Measurements from ENCODE around the gene ABHD2.

The ABHD2 gene

DNA sequence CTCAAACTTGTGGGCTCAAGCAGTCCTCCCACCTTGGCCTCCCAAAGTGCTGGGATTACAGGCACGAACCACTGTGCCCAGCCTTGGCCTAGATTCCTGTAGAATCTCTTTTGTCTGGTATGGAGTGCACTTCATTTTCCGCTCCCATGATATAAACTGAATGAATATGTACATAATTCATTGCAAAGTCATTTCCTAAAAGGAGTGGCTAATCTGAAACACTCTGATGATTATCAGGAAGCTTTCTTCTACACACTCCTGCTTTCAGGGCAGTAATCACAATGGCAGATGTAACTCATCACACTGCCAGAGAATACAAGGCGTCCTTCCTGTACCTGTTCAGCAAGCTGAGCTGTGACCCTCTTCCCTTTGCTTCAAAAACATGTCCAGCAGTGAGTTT is 104.5 kb downstream of the ABHD2 start:
- Histone ChIP-seq H3K27me3 (ENCODE audit: insufficient read depth, low read length, poor library complexity) (no peaks in the 10 kb centered on the region), H3K4me2 (ENCODE audit: insufficient read depth, low read length) (no peak overlapping the region), H2AFZ (ENCODE audit: low read depth, low read length) (no peak overlapping the region), H4K20me1 (ENCODE audit: insufficient read depth, low read length) (no peaks in the 10 kb centered on the region), H3K27ac (ENCODE audit: low read length) (no peak overlapping the region), H3K9me3 (ENCODE audit: insufficient read depth, low read length, severe bottlenecking) (no peaks in the 10 kb centered on the region), H3K9ac (ENCODE audit: low read depth, low read length) (no peak overlapping the region), H3K79me2 (ENCODE audit: insufficient read depth, low read length) (no peaks in the 10 kb centered on the region), H3K4me1 (ENCODE audit: insufficient read depth, low read length) (no peaks in the 10 kb centered on the region), H3K4me3 (ENCODE audit: low read depth in 1 of 2, low read length in 2 of 2) (no peak overlapping the region), H3K36me3 (ENCODE audit: insufficient read depth, low read length) (peaks cover 48% of the 10 kb centered on the region)
- no peak for DNase-seq
- TF ChIP-seq EZH2 (IDR thresholded peaks at IDR 0.05; ENCODE audit: borderline replicate concordance, low read depth, low read length, severe bottlenecking): no peak
- TF ChIP-seq, protein P1, sequence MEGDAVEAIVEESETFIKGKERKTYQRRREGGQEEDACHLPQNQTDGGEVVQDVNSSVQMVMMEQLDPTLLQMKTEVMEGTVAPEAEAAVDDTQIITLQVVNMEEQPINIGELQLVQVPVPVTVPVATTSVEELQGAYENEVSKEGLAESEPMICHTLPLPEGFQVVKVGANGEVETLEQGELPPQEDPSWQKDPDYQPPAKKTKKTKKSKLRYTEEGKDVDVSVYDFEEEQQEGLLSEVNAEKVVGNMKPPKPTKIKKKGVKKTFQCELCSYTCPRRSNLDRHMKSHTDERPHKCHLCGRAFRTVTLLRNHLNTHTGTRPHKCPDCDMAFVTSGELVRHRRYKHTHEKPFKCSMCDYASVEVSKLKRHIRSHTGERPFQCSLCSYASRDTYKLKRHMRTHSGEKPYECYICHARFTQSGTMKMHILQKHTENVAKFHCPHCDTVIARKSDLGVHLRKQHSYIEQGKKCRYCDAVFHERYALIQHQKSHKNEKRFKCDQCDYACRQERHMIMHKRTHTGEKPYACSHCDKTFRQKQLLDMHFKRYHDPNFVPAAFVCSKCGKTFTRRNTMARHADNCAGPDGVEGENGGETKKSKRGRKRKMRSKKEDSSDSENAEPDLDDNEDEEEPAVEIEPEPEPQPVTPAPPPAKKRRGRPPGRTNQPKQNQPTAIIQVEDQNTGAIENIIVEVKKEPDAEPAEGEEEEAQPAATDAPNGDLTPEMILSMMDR (IDR thresholded peaks at IDR 0.05; ENCODE audit: borderline replicate concordance, extremely low read depth, low read length, poor library complexity, severe bottlenecking): no peak
- no peak for ATAC-seq (ENCODE audit: insufficient read depth, low read depth)

DNA sequence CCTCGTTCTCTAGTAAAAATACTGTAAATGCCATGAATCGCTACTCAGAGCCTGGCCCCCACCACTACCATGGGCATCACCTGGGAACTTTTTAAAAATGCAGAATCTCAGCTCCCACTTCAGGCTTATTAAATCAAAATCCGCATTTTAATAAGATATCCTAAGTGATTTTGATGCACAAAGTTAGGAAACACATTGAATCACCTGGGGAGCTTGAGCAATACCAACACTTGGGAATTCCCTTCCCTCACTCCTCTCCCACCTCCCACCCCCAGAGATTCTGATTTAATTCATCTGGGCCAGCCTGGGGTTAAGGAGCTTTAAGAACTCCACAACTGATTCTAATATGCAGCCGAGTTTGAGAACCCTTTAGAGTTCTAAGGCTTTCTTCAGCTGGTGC is 106.4 kb downstream of the ABHD2 start:
- no peaks in the 10 kb centered on the region for H4K20me1 ChIP-seq (ENCODE audit: insufficient read depth, low read length)
- no peaks in the 10 kb centered on the region for H3K9me3 ChIP-seq (ENCODE audit: insufficient read depth, low read length, severe bottlenecking)
- peaks cover 39% of the 10 kb centered on the region for H3K36me3 ChIP-seq (ENCODE audit: insufficient read depth, low read length)
- no peak overlapping the region for H3K9ac ChIP-seq (ENCODE audit: low read depth, low read length)
- no peak overlapping the region for H2AFZ ChIP-seq (ENCODE audit: low read depth, low read length)
- no peak for ATAC-seq (ENCODE audit: insufficient read depth, low read depth)
- H3K4me2 ChIP-seq (ENCODE audit: insufficient read depth, low read length): no peak overlapping the region
- no peak for DNase-seq
- H3K79me2 ChIP-seq (ENCODE audit: insufficient read depth, low read length): no peaks in the 10 kb centered on the region
- H3K27me3 ChIP-seq (ENCODE audit: insufficient read depth, low read length, poor library complexity): no peaks in the 10 kb centered on the region
- no peak overlapping the region for H3K27ac ChIP-seq (ENCODE audit: low read length)
- no peak overlapping the region for H3K4me3 ChIP-seq (ENCODE audit: low read depth in 1 of 2, low read length in 2 of 2)
- TF ChIP-seq, protein P1 (IDR thresholded peaks at IDR 0.05; ENCODE audit: borderline replicate concordance, extremely low read depth, low read length, poor library complexity, severe bottlenecking): no peak
- no peak for TF ChIP-seq EZH2 (IDR thresholded peaks at IDR 0.05; ENCODE audit: borderline replicate concordance, low read depth, low read length, severe bottlenecking)
- no peaks in the 10 kb centered on the region for H3K4me1 ChIP-seq (ENCODE audit: insufficient read depth, low read length)

DNA sequence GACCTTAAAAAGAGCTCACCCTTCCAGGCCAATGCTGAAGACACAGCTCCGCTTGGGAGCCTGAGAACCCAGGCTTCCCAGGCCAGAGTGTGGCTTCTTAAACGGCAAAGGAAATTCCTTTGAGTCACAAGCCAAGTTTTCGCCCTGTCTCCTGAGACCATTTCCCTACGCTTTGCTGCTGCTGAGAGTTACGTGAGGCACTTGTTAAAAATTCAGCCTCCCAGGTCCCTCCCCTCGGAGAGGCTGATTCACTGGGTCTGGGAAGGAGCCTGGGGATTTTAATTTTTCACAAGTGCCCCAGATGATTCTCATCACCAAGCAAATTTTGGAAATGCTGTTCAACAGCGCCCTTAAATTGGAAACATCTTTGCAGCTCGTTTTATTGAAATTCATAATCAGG is 107.6 kb downstream of the ABHD2 start:
- no peaks in the 10 kb centered on the region for H3K4me1 ChIP-seq (ENCODE audit: insufficient read depth, low read length)
- DNase-seq: no peak
- H3K79me2 ChIP-seq (ENCODE audit: insufficient read depth, low read length): no peaks in the 10 kb centered on the region
- no peak for ATAC-seq (ENCODE audit: insufficient read depth, low read depth)
- no peak for TF ChIP-seq EZH2 (IDR thresholded peaks at IDR 0.05; ENCODE audit: borderline replicate concordance, low read depth, low read length, severe bottlenecking)
- TF ChIP-seq, protein P1 (IDR thresholded peaks at IDR 0.05; ENCODE audit: borderline replicate concordance, extremely low read depth, low read length, poor library complexity, severe bottlenecking): no peak
- H3K27me3 ChIP-seq (ENCODE audit: insufficient read depth, low read length, poor library complexity): no peaks in the 10 kb centered on the region
- H2AFZ ChIP-seq (ENCODE audit: low read depth, low read length): no peak overlapping the region
- no peak overlapping the region for H3K27ac ChIP-seq (ENCODE audit: low read length)
- H3K9ac ChIP-seq (ENCODE audit: low read depth, low read length): no peak overlapping the region
- H3K9me3 ChIP-seq (ENCODE audit: insufficient read depth, low read length, severe bottlenecking): no peaks in the 10 kb centered on the region
- peaks cover 29% of the 10 kb centered on the region for H3K36me3 ChIP-seq (ENCODE audit: insufficient read depth, low read length)
- no peak overlapping the region for H3K4me3 ChIP-seq (ENCODE audit: low read depth in 1 of 2, low read length in 2 of 2)
- H3K4me2 ChIP-seq (ENCODE audit: insufficient read depth, low read length): no peak overlapping the region
- no peaks in the 10 kb centered on the region for H4K20me1 ChIP-seq (ENCODE audit: insufficient read depth, low read length)

DNA sequence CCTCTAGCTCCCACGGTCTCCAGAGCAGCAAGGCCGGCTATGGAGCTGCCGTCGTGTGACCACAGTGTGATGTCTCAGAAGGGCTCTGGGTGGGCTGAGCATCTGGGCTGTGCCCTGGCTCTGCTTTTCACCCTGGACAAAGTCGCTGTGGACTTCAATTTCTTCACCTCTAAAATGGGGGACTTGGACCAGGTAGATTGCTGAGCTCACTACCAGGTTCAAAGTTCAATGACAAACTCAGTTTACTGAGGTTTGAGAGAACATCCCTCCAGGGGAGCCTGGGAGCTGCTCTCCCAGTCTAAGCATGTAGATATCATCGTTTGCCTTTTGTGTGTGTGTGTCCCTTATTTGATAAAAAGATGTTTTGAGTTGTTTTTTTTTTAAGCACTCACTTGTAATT is 108.0 kb downstream of the ABHD2 start:
- Histone ChIP-seq H2AFZ (ENCODE audit: low read depth, low read length) (no peak overlapping the region), H3K9me3 (ENCODE audit: insufficient read depth, low read length, severe bottlenecking) (no peaks in the 10 kb centered on the region), H3K27ac (ENCODE audit: low read length) (no peak overlapping the region), H3K27me3 (ENCODE audit: insufficient read depth, low read length, poor library complexity) (no peaks in the 10 kb centered on the region), H4K20me1 (ENCODE audit: insufficient read depth, low read length) (no peaks in the 10 kb centered on the region), H3K4me3 (ENCODE audit: low read depth in 1 of 2, low read length in 2 of 2) (no peak overlapping the region), H3K4me2 (ENCODE audit: insufficient read depth, low read length) (no peak overlapping the region), H3K79me2 (ENCODE audit: insufficient read depth, low read length) (no peaks in the 10 kb centered on the region), H3K9ac (ENCODE audit: low read depth, low read length) (no peak overlapping the region), H3K36me3 (ENCODE audit: insufficient read depth, low read length) (peaks cover 25% of the 10 kb centered on the region), H3K4me1 (ENCODE audit: insufficient read depth, low read length) (no peaks in the 10 kb centered on the region)
- no peak for ATAC-seq (ENCODE audit: insufficient read depth, low read depth)
- no peak for DNase-seq
- TF ChIP-seq EZH2 (IDR thresholded peaks at IDR 0.05; ENCODE audit: borderline replicate concordance, low read depth, low read length, severe bottlenecking): no peak
- TF ChIP-seq, protein P1 (IDR thresholded peaks at IDR 0.05; ENCODE audit: borderline replicate concordance, extremely low read depth, low read length, poor library complexity, severe bottlenecking): no peak

All from DND-41 (cell line).